ENCODE results near the gene WDFY2.
A peak's percentile ranks its signal among the peaks of the same experiment; 100 is the strongest.

The WDFY2 gene

GRCh38 chr13:51625555-51626345 is 41.5 kb downstream of the WDFY2 start:
- Histone ChIP-seq H3K27me3 (ENCODE audit: insufficient read depth, low read length) (no peaks in the 10 kb centered on the region), H3K36me3 (ENCODE audit: insufficient read depth, low read depth, low read length) (no peaks in the 10 kb centered on the region), H3K9ac (ENCODE audit: low read depth, low read length) (no peak overlapping the region), H3K4me3 (ENCODE audit: low read length) (no peak overlapping the region), H3K4me1 (ENCODE audit: insufficient read depth, low read length) (peaks cover 12% of the 10 kb centered on the region), H3K9me3 (ENCODE audit: insufficient read depth, low read depth, low read length) (no peaks in the 10 kb centered on the region), H3K27ac (ENCODE audit: low read length) (no peak overlapping the region)

- H3K4me3 ChIP-seq (ENCODE audit: low read length), result no peak overlapping the region
- no peaks in the 10 kb centered on the region for H3K27me3 ChIP-seq (ENCODE audit: insufficient read depth, low read length)
- no peak overlapping the region for H3K9ac ChIP-seq (ENCODE audit: low read depth, low read length)
- no peak overlapping the region for H3K27ac ChIP-seq (ENCODE audit: low read length)
- H3K36me3 ChIP-seq (ENCODE audit: insufficient read depth, low read depth, low read length), result no peaks in the 10 kb centered on the region
- no peaks in the 10 kb centered on the region for H3K9me3 ChIP-seq (ENCODE audit: insufficient read depth, low read depth, low read length)
- H3K4me1 ChIP-seq (ENCODE audit: insufficient read depth, low read length), result peaks cover 8% of the 10 kb centered on the region
These were observed 42.5 kb downstream of the WDFY2 start for GRCh38 chr13:51626749-51627148.

- Histone ChIP-seq H3K4me3 (ENCODE audit: low read length) (no peak overlapping the region), H3K9ac (ENCODE audit: low read depth, low read length) (no peak overlapping the region), H3K4me1 (ENCODE audit: insufficient read depth, low read length) (peaks cover 11% of the 10 kb centered on the region), H3K27ac (ENCODE audit: low read length) (no peak overlapping the region), H3K9me3 (ENCODE audit: insufficient read depth, low read depth, low read length) (no peaks in the 10 kb centered on the region), H3K27me3 (ENCODE audit: insufficient read depth, low read length) (no peaks in the 10 kb centered on the region), H3K36me3 (ENCODE audit: insufficient read depth, low read depth, low read length) (no peaks in the 10 kb centered on the region)
These were observed 44.0 kb downstream of the WDFY2 start for GRCh38 chr13:51628059-51628852.

- Histone ChIP-seq H3K9ac (ENCODE audit: low read depth, low read length) (no peak overlapping the region), H3K9me3 (ENCODE audit: insufficient read depth, low read depth, low read length) (no peaks in the 10 kb centered on the region), H3K4me3 (ENCODE audit: low read length) (no peak overlapping the region), H3K36me3 (ENCODE audit: insufficient read depth, low read depth, low read length) (no peaks in the 10 kb centered on the region), H3K4me1 (ENCODE audit: insufficient read depth, low read length) (peaks cover 14% of the 10 kb centered on the region), H3K27me3 (ENCODE audit: insufficient read depth, low read length) (no peaks in the 10 kb centered on the region), H3K27ac (ENCODE audit: low read length) (no peak overlapping the region)
These were observed 45.4 kb downstream of the WDFY2 start for GRCh38 chr13:51629491-51630287.

- H3K9me3 ChIP-seq (ENCODE audit: insufficient read depth, low read depth, low read length), result no peaks in the 10 kb centered on the region
- no peaks in the 10 kb centered on the region for H3K36me3 ChIP-seq (ENCODE audit: insufficient read depth, low read depth, low read length)
- H3K27ac ChIP-seq (ENCODE audit: low read length), result no peak overlapping the region
- peaks cover 15% of the 10 kb centered on the region for H3K4me1 ChIP-seq (ENCODE audit: insufficient read depth, low read length)
- H3K9ac ChIP-seq (ENCODE audit: low read depth, low read length), result no peak overlapping the region
- H3K4me3 ChIP-seq (ENCODE audit: low read length), result no peak overlapping the region
- H3K27me3 ChIP-seq (ENCODE audit: insufficient read depth, low read length), result no peaks in the 10 kb centered on the region
These were observed 46.0 kb downstream of the WDFY2 start for GRCh38 chr13:51630288-51630615.

DNA sequence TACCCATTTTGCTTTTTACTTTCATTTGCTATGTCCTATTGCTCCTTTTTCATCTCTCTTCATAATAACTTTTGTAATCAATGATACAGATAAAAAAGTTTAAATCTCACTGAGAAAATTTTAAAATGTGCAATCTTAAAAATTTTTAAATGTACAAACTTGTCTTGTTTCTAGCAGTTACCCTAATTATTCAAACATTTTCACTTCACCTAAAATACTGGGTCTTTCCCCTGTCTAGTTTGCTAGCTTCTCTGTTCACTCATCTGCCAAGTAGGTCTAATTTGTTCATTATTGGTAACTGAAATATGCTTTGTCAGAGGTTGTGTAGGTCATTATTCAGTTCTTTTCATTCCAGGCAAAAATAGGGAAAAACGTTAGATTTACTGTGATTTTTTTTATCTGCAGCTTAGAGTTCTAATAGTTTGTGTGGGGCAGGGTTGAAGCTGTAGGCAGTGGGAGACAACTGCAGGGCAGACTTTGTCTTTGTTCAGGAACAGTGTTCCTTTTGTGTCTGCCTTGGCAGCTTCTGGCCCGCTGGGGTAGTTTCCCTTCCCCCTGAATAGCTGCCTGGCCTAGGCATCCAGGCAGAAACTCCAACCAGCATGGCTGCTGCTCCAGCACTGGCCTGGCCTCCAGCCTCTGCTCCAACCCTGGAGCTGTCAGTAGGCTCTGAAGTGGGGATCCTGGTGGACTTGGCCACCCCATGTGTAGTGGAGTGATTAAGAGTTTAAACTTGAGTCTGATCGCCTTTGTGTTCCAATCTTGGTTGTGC is 48.5 kb downstream of the WDFY2 start:
- H3K36me3 ChIP-seq (ENCODE audit: insufficient read depth, low read depth, low read length), result no peaks in the 10 kb centered on the region
- peak overlapping the region; percentile 45; the same call in 1 of the 2 replicates for H3K9ac ChIP-seq (ENCODE audit: low read depth, low read length)
- H3K9me3 ChIP-seq (ENCODE audit: insufficient read depth, low read depth, low read length), result no peaks in the 10 kb centered on the region
- H3K4me3 ChIP-seq (ENCODE audit: low read length), result peak overlapping the region; percentile 17; the same call in 1 of the 2 replicates
- no peak overlapping the region for H3K27ac ChIP-seq (ENCODE audit: low read length)
- H3K4me1 ChIP-seq (ENCODE audit: insufficient read depth, low read length), result peaks cover 41% of the 10 kb centered on the region
- H3K27me3 ChIP-seq (ENCODE audit: insufficient read depth, low read length), result no peaks in the 10 kb centered on the region

- Histone ChIP-seq H3K27me3 (ENCODE audit: insufficient read depth, low read length) (no peaks in the 10 kb centered on the region), H3K27ac (ENCODE audit: low read length) (no peak overlapping the region), H3K4me1 (ENCODE audit: insufficient read depth, low read length) (peaks cover 58% of the 10 kb centered on the region), H3K9ac (ENCODE audit: low read depth, low read length) (no peak overlapping the region), H3K4me3 (ENCODE audit: low read length) (no peak overlapping the region), H3K9me3 (ENCODE audit: insufficient read depth, low read depth, low read length) (no peaks in the 10 kb centered on the region), H3K36me3 (ENCODE audit: insufficient read depth, low read depth, low read length) (no peaks in the 10 kb centered on the region)
These were observed 51.0 kb downstream of the WDFY2 start for GRCh38 chr13:51635137-51635878.

DNA sequence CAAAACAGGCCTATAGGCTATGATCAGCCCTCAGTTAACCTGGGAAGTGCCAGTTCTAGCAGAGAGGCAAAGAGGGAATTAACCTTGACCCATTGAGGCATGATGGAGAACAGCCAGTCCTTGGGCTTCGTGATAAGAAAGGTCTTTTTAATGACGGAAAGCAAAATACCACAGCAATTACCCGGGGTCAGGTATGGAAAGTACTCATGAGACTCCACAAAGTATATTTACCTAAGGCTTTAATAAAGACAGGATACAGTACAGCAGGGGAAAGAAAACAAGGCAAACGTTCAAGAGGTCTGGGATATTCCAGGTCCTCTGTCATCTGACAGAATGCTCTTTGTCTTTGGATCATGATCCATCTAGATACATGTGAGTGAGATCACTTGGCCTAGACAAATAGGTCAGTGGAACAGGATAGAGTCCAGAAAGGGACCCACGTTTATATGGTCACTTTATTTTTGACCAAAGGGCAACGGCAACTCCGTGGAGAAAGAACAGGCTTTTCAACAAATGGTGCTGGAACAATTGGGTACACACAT is 52.2 kb downstream of the WDFY2 start:
- H3K4me1 ChIP-seq (ENCODE audit: insufficient read depth, low read length), result peaks cover 58% of the 10 kb centered on the region
- H3K4me3 ChIP-seq (ENCODE audit: low read length), result peak overlapping the region; percentile 30; the same call in 1 of the 2 replicates
- H3K9me3 ChIP-seq (ENCODE audit: insufficient read depth, low read depth, low read length), result no peaks in the 10 kb centered on the region

GRCh38 chr13:51637852-51638215 is 53.6 kb downstream of the WDFY2 start:
- Histone ChIP-seq H3K4me3 (ENCODE audit: low read length) (peak overlapping the region; percentile 12; the same call in 1 of the 2 replicates), H3K9me3 (ENCODE audit: insufficient read depth, low read depth, low read length) (no peaks in the 10 kb centered on the region), H3K9ac (ENCODE audit: low read depth, low read length) (peak overlapping the region; percentile 3; the same call in 1 of the 2 replicates), H3K36me3 (ENCODE audit: insufficient read depth, low read depth, low read length) (no peaks in the 10 kb centered on the region), H3K27me3 (ENCODE audit: insufficient read depth, low read length) (no peaks in the 10 kb centered on the region), H3K4me1 (ENCODE audit: insufficient read depth, low read length) (peaks cover 49% of the 10 kb centered on the region), H3K27ac (ENCODE audit: low read length) (no peak overlapping the region)

More for the DNA sequence above, 52.2 kb downstream of the WDFY2 start:
- Histone ChIP-seq H3K27ac (ENCODE audit: low read length) (no peak overlapping the region), H3K36me3 (ENCODE audit: insufficient read depth, low read depth, low read length) (no peaks in the 10 kb centered on the region), H3K9ac (ENCODE audit: low read depth, low read length) (no peak overlapping the region), H3K27me3 (ENCODE audit: insufficient read depth, low read length) (no peaks in the 10 kb centered on the region)

DNA sequence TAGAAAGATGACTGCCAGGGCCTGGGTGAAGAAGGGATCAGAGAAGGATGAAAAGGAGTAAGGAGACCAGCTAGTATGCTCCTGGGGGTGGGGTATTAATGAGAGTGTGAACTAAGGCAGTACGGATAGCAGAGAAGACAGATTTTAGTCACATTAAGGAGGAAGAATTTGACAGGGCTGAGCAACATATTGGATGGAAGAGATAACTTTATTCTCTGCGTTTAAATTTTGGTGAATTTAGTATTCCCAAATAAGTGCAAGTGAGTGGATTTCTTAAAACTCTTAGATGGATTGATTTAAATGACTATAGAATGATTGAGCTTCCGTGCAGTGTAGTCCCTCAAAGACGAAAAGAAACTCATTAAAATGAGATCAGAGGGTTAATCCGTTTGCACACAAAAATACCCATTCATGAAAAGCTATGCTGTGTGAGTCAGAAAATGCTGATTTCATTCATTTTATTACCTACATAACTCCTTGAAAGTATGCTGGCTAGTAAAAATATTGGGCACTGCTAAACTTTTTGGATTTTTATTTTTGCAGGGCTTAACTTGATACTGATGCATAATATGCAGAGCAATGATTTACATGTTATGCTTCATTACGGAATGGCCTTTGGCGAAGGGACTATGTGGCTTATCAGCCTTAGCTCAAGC is 54.1 kb downstream of the WDFY2 start:
- no peaks in the 10 kb centered on the region for H3K27me3 ChIP-seq (ENCODE audit: insufficient read depth, low read length)
- peak overlapping the region; percentile 3; the same call in 1 of the 2 replicates for H3K9ac ChIP-seq (ENCODE audit: low read depth, low read length)
- no peaks in the 10 kb centered on the region for H3K9me3 ChIP-seq (ENCODE audit: insufficient read depth, low read depth, low read length)
- no peaks in the 10 kb centered on the region for H3K36me3 ChIP-seq (ENCODE audit: insufficient read depth, low read depth, low read length)
- peaks cover 49% of the 10 kb centered on the region for H3K4me1 ChIP-seq (ENCODE audit: insufficient read depth, low read length)
- no peak overlapping the region for H3K27ac ChIP-seq (ENCODE audit: low read length)
- H3K4me3 ChIP-seq (ENCODE audit: low read length), result peak overlapping the region; percentile 24; the same call in 1 of the 2 replicates
